Vagina (tissue), 2 donors: ENCODE measurements around the gene ADCY5. TPM values are rescaled to one million over a fixed set of nuclear protein-coding genes. Genes with fewer than 3 reads are reported as not detected.

Experiments used
- DNase-seq, 2 donors: peaks; one replicate each; pipeline ENCODE4 v3.0.0-alpha.2; 2017; ENCODE audit errors: extremely low spot score in 2 of 2
- H3K27ac ChIP-seq: fragments of 200-600 bp; sonication (generic); one replicate; pipeline ENCODE4 v1.5.1; 2019
- H3K27me3 ChIP-seq: fragments of 200-600 bp; sonication (generic); one replicate; pipeline ENCODE4 v1.5.1; 2019
- H3K36me3 ChIP-seq, 2 donors: fragments of 200-600 bp; sonication (generic); one replicate each; pipeline ENCODE4 v1.5.1; 2017 to 2019
- H3K4me1 ChIP-seq: fragments of 200-600 bp; sonication (generic); one replicate; pipeline ENCODE4 v1.5.1; 2019
- H3K4me3 ChIP-seq, 2 donors: fragments of 200-600 bp; sonication (generic); 1 replicate in 1 of 2; 2 replicates in 1 of 2; pipeline ENCODE4 v1.5.1; 2016 to 2019
- H3K9me3 ChIP-seq: fragments of 200-600 bp; sonication (generic); one replicate; pipeline ENCODE4 v1.5.1; 2019
- CTCF ChIP-seq, 3 experiments: fragments of 450-650 bp in 2 of 3; fragments of 200-600 bp in 1 of 3; sonication (generic) in 1 of 3; IDR thresholded peaks; one replicate each; pipeline ENCODE4 v1.5.1; 2017 to 2019; ENCODE audit warnings: antibody characterized with exemption in 3 of 3, mild to moderate bottlenecking in 2 of 3, moderate library complexity in 2 of 3
- POLR2A ChIP-seq, 2 donors: fragments of 450-650 bp; IDR thresholded peaks; one replicate each; pipeline ENCODE4 v1.6.1; 2017; ENCODE audit warnings: antibody characterized with exemption in 2 of 2, mild to moderate bottlenecking in 2 of 2, moderate library complexity in 2 of 2
- POLR2AphosphoS5 ChIP-seq, 2 donors: sonication (generic); formaldehyde crosslinking; IDR thresholded peaks; one replicate each; pipeline ENCODE4 v1.9.0; 2017; ENCODE audit warnings: antibody characterized with exemption in 2 of 2, mild to moderate bottlenecking in 2 of 2, low read depth in 1 of 2; ENCODE audit not compliant: insufficient read depth in 1 of 2
- intact Hi-C: fragments of 100-400 bp; cut with DNase I; formaldehyde crosslinking; loops from one replicate; pipeline ENCODE4 v1.15.1; 2023
- total RNA-seq: library from RNA; depleted of rRNA; stranded (reverse); fragments of >200 nt; gene quantifications from one replicate; pipeline ENCODE4 v1.2.3, GENCODE V29; 2016

Gene ADCY5
- total RNA-seq, 1 donor from 2014 or later = 16.7 TPM

- intact Hi-C loops = no loop called here
- Histone ChIP-seq H3K27me3 (no peaks in the 10 kb centered on the region), H3K36me3 (no peaks in the 10 kb centered on the region), H3K27ac (no peak overlapping the region), H3K9me3 (no peaks in the 10 kb centered on the region), H3K4me1 (peaks cover 11% of the 10 kb centered on the region), H3K4me3 (no peak overlapping the region)
- TF ChIP-seq CTCF (IDR thresholded peaks at IDR 0.05) = no peak
- no peak for TF ChIP-seq POLR2AphosphoS5 (IDR thresholded peaks at IDR 0.05; ENCODE audit: insufficient read depth in 1 of 2, low read depth in 1 of 2)
- no peak for TF ChIP-seq POLR2A (IDR thresholded peaks at IDR 0.05)
- no peak for DNase-seq
These were observed 74.9 kb downstream of the ADCY5 start for GRCh38 chr3:123374016-123374415.

- TF ChIP-seq POLR2AphosphoS5 (IDR thresholded peaks at IDR 0.05; ENCODE audit: insufficient read depth in 1 of 2, low read depth in 1 of 2) = no peak
- no peak for TF ChIP-seq CTCF (IDR thresholded peaks at IDR 0.05)
- TF ChIP-seq POLR2A (IDR thresholded peaks at IDR 0.05) = no peak
- no peak overlapping the region for H3K27ac ChIP-seq
- no peaks in the 10 kb centered on the region for H3K27me3 ChIP-seq
- intact Hi-C loops = no loop called here
- DNase-seq = no peak
- no peak overlapping the region for H3K4me3 ChIP-seq
- H3K36me3 ChIP-seq = no peaks in the 10 kb centered on the region
- H3K9me3 ChIP-seq = no peaks in the 10 kb centered on the region
- H3K4me1 ChIP-seq = peaks cover 11% of the 10 kb centered on the region
These were observed 75.4 kb downstream of the ADCY5 start for GRCh38 chr3:123373474-123373987.

- Histone ChIP-seq H3K27me3 (no peaks in the 10 kb centered on the region), H3K9me3 (no peaks in the 10 kb centered on the region), H3K4me3 (no peak overlapping the region), H3K4me1 (peaks cover 11% of the 10 kb centered on the region), H3K27ac (no peak overlapping the region), H3K36me3 (no peaks in the 10 kb centered on the region)
- no peak for DNase-seq
- intact Hi-C loops = no loop called here
- no peak for TF ChIP-seq POLR2A (IDR thresholded peaks at IDR 0.05)
- no peak for TF ChIP-seq POLR2AphosphoS5 (IDR thresholded peaks at IDR 0.05; ENCODE audit: insufficient read depth in 1 of 2, low read depth in 1 of 2)
- TF ChIP-seq CTCF (IDR thresholded peaks at IDR 0.05) = no peak
These were observed 76.0 kb downstream of the ADCY5 start for GRCh38 chr3:123372686-123373473.

- H3K4me1 ChIP-seq = peaks cover 11% of the 10 kb centered on the region
- intact Hi-C loops = no loop called here
- no peaks in the 10 kb centered on the region for H3K9me3 ChIP-seq
- no peak for TF ChIP-seq POLR2A (IDR thresholded peaks at IDR 0.05)
- no peak for TF ChIP-seq CTCF (IDR thresholded peaks at IDR 0.05)
- no peak for TF ChIP-seq POLR2AphosphoS5 (IDR thresholded peaks at IDR 0.05; ENCODE audit: insufficient read depth in 1 of 2, low read depth in 1 of 2)
- H3K27me3 ChIP-seq = no peaks in the 10 kb centered on the region
- no peak for DNase-seq
- H3K4me3 ChIP-seq = no peak overlapping the region
- H3K27ac ChIP-seq = no peak overlapping the region
- H3K36me3 ChIP-seq = no peaks in the 10 kb centered on the region
These were observed 76.8 kb downstream of the ADCY5 start for GRCh38 chr3:123371859-123372685.
